GM23338 (cell line): ENCODE results near the gene AKAP13. TPM values are rescaled to one million over a fixed set of nuclear protein-coding genes. Genes with fewer than 3 reads are reported as not detected.

Experiments used
- ATAC-seq: fragments of 200-7000 bp; cut with Tn5 transposase; 3 replicates; pipeline ENCODE4 v1.9.1; 2020
- DNase-seq: peaks from one replicate; pipeline ENCODE4 v3.0.0-alpha.2; 2015; ENCODE audit warnings: low spot score
- H2AFZ ChIP-seq: fragments of 200-600 bp; sonication (generic); 2 replicates; pipeline ENCODE4 v1.8.0; 2016; ENCODE audit warnings: antibody characterized with exemption, mild to moderate bottlenecking, moderate library complexity
- H3F3A ChIP-seq: fragments of 200-600 bp; sonication (generic); replicated peaks from 2 replicates; pipeline ENCODE4 v1.8.0; 2017; ENCODE audit warnings: antibody characterized with exemption, mixed run types, low read depth
- H3K27ac ChIP-seq: fragments of 200-600 bp; sonication (generic); 2 replicates; pipeline ENCODE4 v1.6.1; 2016; ENCODE audit warnings: low read depth
- H3K27me3 ChIP-seq: fragments of 200-600 bp; sonication (generic); 2 replicates; pipeline ENCODE4 v1.8.0; 2016; ENCODE audit warnings: mild to moderate bottlenecking, mixed run types, moderate library complexity; ENCODE audit not compliant: insufficient read depth
- H3K36me3 ChIP-seq: fragments of 200-600 bp; sonication (generic); 2 replicates; pipeline ENCODE4 v1.8.0; 2016; ENCODE audit warnings: mild to moderate bottlenecking; ENCODE audit not compliant: insufficient read depth
- H3K4me1 ChIP-seq: fragments of 200-600 bp; sonication (generic); 2 replicates; pipeline ENCODE4 v1.8.0; 2016; ENCODE audit warnings: mild to moderate bottlenecking, moderate library complexity; ENCODE audit not compliant: insufficient read depth
- H3K4me2 ChIP-seq: fragments of 200-600 bp; sonication (generic); 2 replicates; pipeline ENCODE4 v1.7.1; 2017; ENCODE audit warnings: mixed run types
- H3K4me3 ChIP-seq: fragments of 200-600 bp; sonication (generic); 2 replicates; pipeline ENCODE4 v1.6.1; 2016; ENCODE audit warnings: mixed run types
- H3K79me2 ChIP-seq: fragments of 200-600 bp; sonication (generic); replicated peaks from 2 replicates; pipeline ENCODE4 v1.8.0; 2017; ENCODE audit warnings: mild to moderate bottlenecking; ENCODE audit not compliant: insufficient read depth
- H3K9me2 ChIP-seq: fragments of 200-600 bp; sonication (generic); 2 replicates; pipeline ENCODE4 v1.8.0; 2017; ENCODE audit not compliant: insufficient read depth
- H4K20me1 ChIP-seq: fragments of 200-600 bp; sonication (generic); replicated peaks from 2 replicates; pipeline ENCODE4 v1.8.0; 2017; ENCODE audit warnings: mild to moderate bottlenecking; ENCODE audit not compliant: insufficient read depth
- H3K27ac Mint-ChIP-seq: 2 replicates; pipeline ENCODE4 v1.8.0; 2020; ENCODE audit warnings: inconsistent platforms, mild to moderate bottlenecking, moderate library complexity, mixed read lengths
- H3K27me3 Mint-ChIP-seq: 3 replicates; pipeline ENCODE4 v1.8.0; 2022; ENCODE audit warnings: low read depth, mild to moderate bottlenecking, moderate library complexity, mixed read lengths, inconsistent platforms; ENCODE audit not compliant: insufficient read depth, poor library complexity
- H3K36me3 Mint-ChIP-seq: 3 replicates; pipeline ENCODE4 v1.8.0; 2021; ENCODE audit warnings: low read depth, mild to moderate bottlenecking, inconsistent platforms, moderate library complexity, mixed read lengths
- H3K4me1 Mint-ChIP-seq: 3 replicates; pipeline ENCODE4 v1.8.0; 2020; ENCODE audit warnings: mild to moderate bottlenecking, inconsistent platforms, mixed read lengths
- H3K4me3 Mint-ChIP-seq: 3 replicates; pipeline ENCODE4 v1.8.0; 2021; ENCODE audit warnings: moderate library complexity, mild to moderate bottlenecking, inconsistent platforms, mixed read lengths
- H3K9me3 Mint-ChIP-seq: 3 replicates; pipeline ENCODE4 v1.8.0; 2020; ENCODE audit warnings: moderate library complexity, mild to moderate bottlenecking, inconsistent platforms, mixed read lengths
- CREB1 ChIP-seq: fragments of 250-450 bp; sonication (Bioruptor Pico); IDR thresholded peaks from 2 replicates; pipeline ENCODE4 v1.5.0; 2020; ENCODE audit warnings: low read depth, mild to moderate bottlenecking, moderate library complexity
- CTCF ChIP-seq, 2 experiments: fragments of 200-600 bp in 1 of 2; sonication (generic) in 1 of 2; conservative IDR thresholded peaks; 2 replicates each; pipeline versions ENCODE4 v1.5.1 to v1.6.1; 2016 to 2017; ENCODE audit warnings: antibody characterized with exemption in 2 of 2, low read depth in 2 of 2, mild to moderate bottlenecking in 2 of 2, moderate library complexity in 1 of 2
- ETS1 ChIP-seq: IDR thresholded peaks from 2 replicates; pipeline ENCODE4 v1.6.1; 2016; ENCODE audit warnings: antibody characterized with exemption
- EZH2 ChIP-seq: fragments of 200-600 bp; sonication (generic); IDR thresholded peaks from one replicate; pipeline ENCODE4 v1.8.0; 2017; ENCODE audit warnings: antibody characterized with exemption, mild to moderate bottlenecking, low read depth; ENCODE audit not compliant: unreplicated experiment
- JUNB ChIP-seq: IDR thresholded peaks from one replicate; pipeline ENCODE4 v1.6.1; 2016; ENCODE audit warnings: antibody characterized with exemption; ENCODE audit not compliant: unreplicated experiment
- NANOG ChIP-seq: IDR thresholded peaks from 2 replicates; pipeline ENCODE4 v1.6.1; 2016; ENCODE audit warnings: antibody characterized with exemption, borderline replicate concordance
- POLR2AphosphoS5 ChIP-seq: IDR thresholded peaks from 2 replicates; pipeline ENCODE4 v1.6.1; 2016; ENCODE audit warnings: antibody characterized with exemption, low read depth
- REST ChIP-seq: IDR thresholded peaks from one replicate; pipeline ENCODE4 v1.6.1; 2018; ENCODE audit warnings: antibody characterized with exemption; ENCODE audit not compliant: unreplicated experiment
- ZNF114 ChIP-seq: fragments of 250-450 bp; sonication (Bioruptor Pico); IDR thresholded peaks from 2 replicates; pipeline ENCODE4 v1.5.0; 2020; ENCODE audit warnings: mild to moderate bottlenecking, moderate library complexity
- ZNF331 ChIP-seq: fragments of 250-450 bp; sonication (Bioruptor Pico); IDR thresholded peaks from 2 replicates; pipeline ENCODE4 v1.5.0; 2020; ENCODE audit warnings: low read depth, mild to moderate bottlenecking, moderate library complexity
- polyA plus RNA-seq: library from polyadenylated mRNA; unstranded; fragments of >200 nt; fragmentation: Nextera tagmentation; extraction: Ambion mirVana; gene quantifications from 2 replicates; pipeline ENCODE4 v1.2.1, GENCODE V29; 2016
- total RNA-seq: library from RNA; depleted of rRNA; stranded (reverse); fragments of >200 nt; shearing (Covaris generic); gene quantifications from 2 replicates; pipeline ENCODE4 v1.2.3, GENCODE V29; 2014
- TF ChIP-seq, protein P1 (sequence below): fragments of 250-450 bp; sonication (Bioruptor Pico); IDR thresholded peaks from 2 replicates; pipeline ENCODE4 v1.5.0; 2020; ENCODE audit warnings: mild to moderate bottlenecking, moderate library complexity

AKAP13 gene
- total and polyA plus RNA-seq, 2 experiments from 2014 or later, result 46.2 to 60.7 TPM

DNA sequence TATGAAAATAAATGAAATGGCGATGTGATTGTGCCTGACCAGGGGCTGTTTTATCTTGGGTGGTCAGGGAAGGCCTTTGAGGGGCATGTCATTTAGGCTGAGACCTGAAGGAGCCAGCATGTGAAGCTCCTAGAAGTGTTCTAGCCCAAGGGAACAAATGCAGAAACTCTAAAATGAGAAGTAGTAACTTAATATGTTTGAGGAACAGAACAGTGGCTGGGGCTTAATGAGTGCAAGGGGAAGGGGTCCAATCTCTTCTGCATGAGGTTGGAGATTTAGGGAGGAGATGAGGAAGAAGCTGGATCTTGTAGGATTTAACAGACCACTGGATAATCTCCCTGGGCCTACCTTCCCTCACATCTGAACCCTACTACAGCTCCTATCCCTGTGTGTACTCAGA lies 110.5 kb downstream of the AKAP13 start (continued):
- TF ChIP-seq, protein P1, sequence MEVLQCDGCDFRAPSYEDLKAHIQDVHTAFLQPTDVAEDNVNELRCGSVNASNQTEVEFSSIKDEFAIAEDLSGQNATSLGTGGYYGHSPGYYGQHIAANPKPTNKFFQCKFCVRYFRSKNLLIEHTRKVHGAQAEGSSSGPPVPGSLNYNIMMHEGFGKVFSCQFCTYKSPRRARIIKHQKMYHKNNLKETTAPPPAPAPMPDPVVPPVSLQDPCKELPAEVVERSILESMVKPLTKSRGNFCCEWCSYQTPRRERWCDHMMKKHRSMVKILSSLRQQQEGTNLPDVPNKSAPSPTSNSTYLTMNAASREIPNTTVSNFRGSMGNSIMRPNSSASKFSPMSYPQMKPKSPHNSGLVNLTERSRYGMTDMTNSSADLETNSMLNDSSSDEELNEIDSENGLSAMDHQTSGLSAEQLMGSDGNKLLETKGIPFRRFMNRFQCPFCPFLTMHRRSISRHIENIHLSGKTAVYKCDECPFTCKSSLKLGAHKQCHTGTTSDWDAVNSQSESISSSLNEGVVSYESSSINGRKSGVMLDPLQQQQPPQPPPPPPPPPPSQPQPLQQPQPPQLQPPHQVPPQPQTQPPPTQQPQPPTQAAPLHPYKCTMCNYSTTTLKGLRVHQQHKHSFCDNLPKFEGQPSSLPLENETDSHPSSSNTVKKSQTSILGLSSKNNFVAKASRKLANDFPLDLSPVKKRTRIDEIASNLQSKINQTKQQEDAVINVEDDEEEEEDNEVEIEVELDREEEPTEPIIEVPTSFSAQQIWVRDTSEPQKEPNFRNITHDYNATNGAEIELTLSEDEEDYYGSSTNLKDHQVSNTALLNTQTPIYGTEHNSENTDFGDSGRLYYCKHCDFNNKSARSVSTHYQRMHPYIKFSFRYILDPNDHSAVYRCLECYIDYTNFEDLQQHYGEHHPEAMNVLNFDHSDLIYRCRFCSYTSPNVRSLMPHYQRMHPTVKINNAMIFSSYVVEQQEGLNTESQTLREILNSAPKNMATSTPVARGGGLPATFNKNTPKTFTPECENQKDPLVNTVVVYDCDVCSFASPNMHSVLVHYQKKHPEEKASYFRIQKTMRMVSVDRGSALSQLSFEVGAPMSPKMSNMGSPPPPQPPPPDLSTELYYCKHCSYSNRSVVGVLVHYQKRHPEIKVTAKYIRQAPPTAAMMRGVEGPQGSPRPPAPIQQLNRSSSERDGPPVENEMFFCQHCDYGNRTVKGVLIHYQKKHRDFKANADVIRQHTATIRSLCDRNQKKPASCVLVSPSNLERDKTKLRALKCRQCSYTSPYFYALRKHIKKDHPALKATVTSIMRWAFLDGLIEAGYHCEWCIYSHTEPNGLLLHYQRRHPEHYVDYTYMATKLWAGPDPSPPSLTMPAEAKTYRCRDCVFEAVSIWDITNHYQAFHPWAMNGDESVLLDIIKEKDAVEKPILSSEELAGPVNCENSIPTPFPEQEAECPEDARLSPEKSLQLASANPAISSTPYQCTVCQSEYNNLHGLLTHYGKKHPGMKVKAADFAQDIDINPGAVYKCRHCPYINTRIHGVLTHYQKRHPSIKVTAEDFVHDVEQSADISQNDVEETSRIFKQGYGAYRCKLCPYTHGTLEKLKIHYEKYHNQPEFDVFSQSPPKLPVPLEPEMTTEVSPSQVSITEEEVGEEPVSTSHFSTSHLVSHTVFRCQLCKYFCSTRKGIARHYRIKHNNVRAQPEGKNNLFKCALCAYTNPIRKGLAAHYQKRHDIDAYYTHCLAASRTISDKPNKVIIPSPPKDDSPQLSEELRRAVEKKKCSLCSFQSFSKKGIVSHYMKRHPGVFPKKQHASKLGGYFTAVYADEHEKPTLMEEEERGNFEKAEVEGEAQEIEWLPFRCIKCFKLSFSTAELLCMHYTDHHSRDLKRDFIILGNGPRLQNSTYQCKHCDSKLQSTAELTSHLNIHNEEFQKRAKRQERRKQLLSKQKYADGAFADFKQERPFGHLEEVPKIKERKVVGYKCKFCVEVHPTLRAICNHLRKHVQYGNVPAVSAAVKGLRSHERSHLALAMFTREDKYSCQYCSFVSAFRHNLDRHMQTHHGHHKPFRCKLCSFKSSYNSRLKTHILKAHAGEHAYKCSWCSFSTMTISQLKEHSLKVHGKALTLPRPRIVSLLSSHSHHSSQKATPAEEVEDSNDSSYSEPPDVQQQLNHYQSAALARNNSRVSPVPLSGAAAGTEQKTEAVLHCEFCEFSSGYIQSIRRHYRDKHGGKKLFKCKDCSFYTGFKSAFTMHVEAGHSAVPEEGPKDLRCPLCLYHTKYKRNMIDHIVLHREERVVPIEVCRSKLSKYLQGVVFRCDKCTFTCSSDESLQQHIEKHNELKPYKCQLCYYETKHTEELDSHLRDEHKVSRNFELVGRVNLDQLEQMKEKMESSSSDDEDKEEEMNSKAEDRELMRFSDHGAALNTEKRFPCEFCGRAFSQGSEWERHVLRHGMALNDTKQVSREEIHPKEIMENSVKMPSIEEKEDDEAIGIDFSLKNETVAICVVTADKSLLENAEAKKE (CRISPR knock-in tag), result no peak
- TF ChIP-seq NANOG, result no peak
- no peak for TF ChIP-seq JUNB
- TF ChIP-seq REST, result no peak
- TF ChIP-seq ZNF331, result no peak
- TF ChIP-seq POLR2AphosphoS5, result no peak
- no peak for TF ChIP-seq CREB1 (CRISPR knock-in tag)

GRCh38 chr15:85491691-85492090 lies 111.3 kb downstream of the AKAP13 start:
- Histone ChIP-seq H3K27ac (no peak overlapping the region), H3F3A (no peaks in the 10 kb centered on the region), H3K79me2 (peaks cover 69% of the 10 kb centered on the region), H3K4me1 (peaks cover 19% of the 10 kb centered on the region), H3K27me3 (no peaks in the 10 kb centered on the region), H3K4me3 (no peak overlapping the region), H3K4me2 (no peak overlapping the region), H3K36me3 (no peaks in the 10 kb centered on the region), H4K20me1 (peaks cover 9% of the 10 kb centered on the region), H3K9me2 (no peaks in the 10 kb centered on the region), H2AFZ (no peak overlapping the region)
- Mint-ChIP-seq H3K27me3 (no peaks in the 10 kb centered on the region), H3K4me1 (peaks cover 41% of the 10 kb centered on the region), H3K36me3 (peaks cover 3% of the 10 kb centered on the region; the same call in 1 of the 3 replicates), H3K27ac (no peak overlapping the region), H3K9me3 (no peaks in the 10 kb centered on the region), H3K4me3 (no peak overlapping the region)
- DNase-seq (no peak), ATAC-seq (peak; percentile 31; the same call in 2 of the 3 replicates)
- TF ChIP-seq ZNF331, result no peak
- TF ChIP-seq POLR2AphosphoS5, result no peak
- no peak for TF ChIP-seq EZH2
- no peak for TF ChIP-seq JUNB
- no peak for TF ChIP-seq CTCF (conservative IDR thresholded peaks at IDR 0.05; ENCODE audit: low read depth in 2 of 2)
- no peak for TF ChIP-seq ETS1
- TF ChIP-seq ZNF114 (CRISPR knock-in tag), result no peak
- TF ChIP-seq CREB1 (CRISPR knock-in tag), result no peak
- no peak for TF ChIP-seq NANOG
